Glomerular visceral epithelial cell (primary cell): ENCODE data around the gene PARVA.

Experiments used
- DNase-seq: peaks from one replicate; pipeline ENCODE4 v3.0.0-alpha.2; 2016; ENCODE audit errors: extremely low spot score

Gene PARVA

GRCh38 chr11:12456651-12457579, 79.5 kb downstream of the PARVA start:
- DNase-seq = no peak

GRCh38 chr11:12458042-12458441, 80.7 kb downstream of the PARVA start:
- no peak for DNase-seq

- no peak for DNase-seq
Measured at GRCh38 chr11:12459374-12459773, 82.0 kb downstream of the PARVA start.

- DNase-seq = no peak
Measured at GRCh38 chr11:12459865-12460444, 82.6 kb downstream of the PARVA start.

GRCh38 chr11:12460466-12460865, 83.1 kb downstream of the PARVA start:
- peak; percentile 25 for DNase-seq

GRCh38 chr11:12461516-12461915, 84.1 kb downstream of the PARVA start:
- DNase-seq = no peak

GRCh38 chr11:12464303-12464702, 86.9 kb downstream of the PARVA start:
- DNase-seq = no peak

GRCh38 chr11:12465332-12465731, 88.0 kb downstream of the PARVA start:
- DNase-seq = no peak

GRCh38 chr11:12467610-12468009, 90.2 kb downstream of the PARVA start:
- DNase-seq = no peak

GRCh38 chr11:12469451-12469850, 92.1 kb downstream of the PARVA start:
- DNase-seq = no peak

GRCh38 chr11:12470236-12470635, 92.9 kb downstream of the PARVA start:
- DNase-seq = no peak

GRCh38 chr11:12472401-12473005, 95.1 kb downstream of the PARVA start:
- no peak for DNase-seq

- no peak for DNase-seq
Measured at GRCh38 chr11:12473381-12473780, 96.0 kb downstream of the PARVA start.

GRCh38 chr11:12474871-12475270, 97.5 kb downstream of the PARVA start:
- peak; percentile 11 for DNase-seq

- DNase-seq = peak; percentile 19
Measured at GRCh38 chr11:12478743-12479142, 101.4 kb downstream of the PARVA start.

- DNase-seq = no peak
Measured at GRCh38 chr11:12480401-12480800, 103.0 kb downstream of the PARVA start.

- no peak for DNase-seq
Measured at GRCh38 chr11:12482839-12483238, 105.5 kb downstream of the PARVA start.

- DNase-seq = no peak
Measured at GRCh38 chr11:12483604-12484003, 106.2 kb downstream of the PARVA start.

- DNase-seq = no peak
Measured at GRCh38 chr11:12485328-12485727, 108.0 kb downstream of the PARVA start.

GRCh38 chr11:12489246-12489772, 111.9 kb downstream of the PARVA start:
- DNase-seq = no peak

GRCh38 chr11:12494699-12495098, 117.3 kb downstream of the PARVA start:
- DNase-seq = no peak

GRCh38 chr11:12496181-12497025, 119.0 kb downstream of the PARVA start:
- no peak for DNase-seq
